GM21529 (cell line): Measurements from ENCODE around the gene SMCO1.
"Not testable (repeated sequence)": the region's sequence is repeated elsewhere in the genome, so short reads cannot be mapped to it uniquely, and the experiment has no call there.

Experiments
- ATAC-seq: cut with Tn5 transposase; IDR thresholded peaks from one replicate; pipeline ENCODE4 v1.9.1; 2021; ENCODE audit not compliant: unreplicated experiment

SMCO1 gene

GRCh38 chr3:196496183-196496582, 19.0 kb downstream of the SMCO1 start:
- ATAC-seq: no peak

DNA sequence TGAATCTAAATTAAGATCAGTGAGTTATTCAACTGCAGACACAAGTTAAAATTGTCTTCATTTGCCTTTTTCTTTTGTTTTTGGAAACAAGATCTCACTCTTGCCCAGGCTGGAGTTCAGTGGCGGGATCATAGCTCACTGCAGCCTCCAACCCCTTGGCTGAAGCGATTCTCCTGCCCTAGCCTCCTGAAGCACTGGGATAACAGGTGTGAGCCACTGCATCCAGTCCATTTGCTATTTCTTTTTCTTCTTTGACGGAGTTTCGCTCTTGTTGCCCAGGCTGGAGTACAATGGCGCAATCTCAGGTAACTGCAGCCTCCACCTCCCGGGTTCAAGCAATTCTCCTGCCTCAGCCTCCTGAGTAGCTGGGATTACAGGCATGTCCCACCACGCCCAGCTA, 21.9 kb downstream of the SMCO1 start:
- ATAC-seq: no peak

GRCh38 chr3:196492080-196492479, 23.1 kb downstream of the SMCO1 start:
- no peak for ATAC-seq

DNA sequence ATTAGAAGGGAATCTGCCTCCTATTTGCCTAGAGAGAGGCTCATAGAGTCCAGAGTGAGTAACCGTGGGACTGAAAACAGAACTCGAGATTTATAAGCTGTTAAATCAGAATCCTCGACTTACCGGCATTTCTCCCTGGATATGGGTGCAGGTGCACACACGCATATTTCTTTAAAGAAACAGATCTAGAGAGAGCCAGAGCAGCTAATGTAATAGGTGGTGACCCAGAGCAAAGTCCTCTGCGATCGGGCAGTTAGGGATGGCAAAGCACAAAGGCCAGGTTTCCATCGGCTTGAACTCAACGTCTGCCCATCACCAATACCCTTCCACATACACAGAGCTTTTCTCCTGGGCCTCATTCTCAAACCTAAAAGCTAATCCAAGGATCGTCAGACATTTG, 25.4 kb downstream of the SMCO1 start:
- no peak for ATAC-seq

- no peak for ATAC-seq
These were observed 28.9 kb downstream of the SMCO1 start for GRCh38 chr3:196486263-196486662.

DNA sequence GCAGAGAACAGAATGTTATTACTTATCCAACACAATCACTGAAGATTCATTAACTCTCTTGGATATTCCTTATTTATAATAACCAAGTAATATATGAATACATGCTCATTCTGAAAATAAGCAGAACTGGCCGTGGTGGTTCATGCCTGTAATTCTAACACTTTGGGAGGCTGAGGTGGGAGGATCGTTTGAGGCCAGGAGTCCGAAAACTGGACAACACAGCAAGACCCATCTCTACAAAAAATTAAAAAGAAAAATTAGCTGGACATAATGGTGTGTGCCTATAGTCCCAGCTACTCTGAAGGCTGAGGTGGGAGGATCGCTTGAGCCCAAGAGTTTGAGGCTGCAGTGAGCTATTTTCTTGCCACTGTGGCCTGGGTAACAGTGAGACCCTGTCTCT, 37.5 kb downstream of the SMCO1 start:
- no peak for ATAC-seq

DNA sequence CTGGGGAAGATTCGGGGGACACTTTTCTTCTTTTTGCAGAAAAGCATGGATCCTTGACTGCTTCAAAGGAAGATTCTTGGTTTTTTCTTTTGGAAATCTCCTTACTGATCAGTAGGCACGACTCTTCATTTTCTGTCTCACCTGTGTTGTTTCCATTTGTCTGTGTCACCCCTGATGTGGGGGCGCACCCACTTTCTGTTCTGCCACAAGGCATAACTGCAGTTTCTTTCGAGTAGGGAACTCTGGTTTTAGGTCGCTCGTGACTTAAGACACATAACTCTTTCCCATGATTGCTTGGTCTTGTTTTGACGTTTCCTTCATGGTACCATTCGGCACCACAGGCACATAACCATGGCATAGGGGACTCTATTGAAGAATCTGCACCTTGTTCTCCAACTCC, 42.9 kb downstream of the SMCO1 start:
- ATAC-seq: no peak

GRCh38 chr3:196471551-196471950, 43.6 kb downstream of the SMCO1 start:
- ATAC-seq: no peak

DNA sequence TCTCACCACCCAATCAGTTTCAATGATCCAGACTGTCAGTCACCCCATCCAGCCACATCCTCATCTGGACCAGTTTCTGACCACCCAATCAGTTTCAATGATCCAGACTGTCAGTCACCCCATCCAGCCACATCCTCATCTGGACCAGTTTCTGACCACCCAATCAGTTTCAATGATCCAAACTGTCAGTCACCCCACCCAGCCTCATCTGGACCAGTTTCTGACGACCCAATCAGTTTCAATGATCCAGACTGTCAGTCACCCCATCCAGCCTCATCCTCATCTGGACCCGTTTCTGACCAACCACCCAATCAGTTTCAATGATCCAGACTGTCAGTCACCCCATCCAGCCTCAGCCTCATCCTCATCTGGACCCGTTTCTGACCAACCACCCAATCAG, 45.0 kb downstream of the SMCO1 start:
- ATAC-seq: not testable (repeated sequence)

DNA sequence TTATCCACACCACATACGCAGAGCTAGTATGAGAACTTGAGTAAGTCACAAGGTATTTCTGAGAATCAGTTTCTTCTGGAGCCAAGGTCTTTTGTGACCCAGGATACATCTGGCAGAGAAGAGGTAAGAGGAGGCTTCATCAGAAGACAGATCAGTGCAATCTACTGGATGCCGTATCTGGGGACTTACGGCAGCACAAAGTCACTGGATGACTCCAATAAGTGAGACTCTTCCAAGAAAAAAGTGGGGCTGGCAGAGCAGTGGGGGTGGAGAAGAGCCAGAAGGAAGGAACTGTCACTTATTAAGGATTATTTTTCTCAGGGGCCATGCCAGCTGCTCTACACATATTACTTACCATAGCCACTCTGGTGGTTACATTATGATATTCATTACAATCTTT, 51.3 kb downstream of the SMCO1 start:
- ATAC-seq: no peak

DNA sequence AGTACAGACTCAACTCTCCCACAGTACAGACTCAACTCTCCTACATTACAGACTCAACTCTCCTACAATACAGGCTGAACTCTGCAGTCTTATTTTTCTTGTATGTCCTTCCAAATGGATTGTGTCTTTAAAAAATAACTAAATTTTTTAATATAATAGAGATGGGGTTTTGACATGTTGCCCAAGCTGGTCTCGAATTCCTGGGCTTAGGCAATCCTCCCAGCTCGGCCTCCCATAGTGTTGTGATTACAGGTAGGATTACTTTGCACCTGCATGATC, 51.7 kb downstream of the SMCO1 start:
- ATAC-seq: no peak

GRCh38 chr3:196462680-196463477, 52.3 kb downstream of the SMCO1 start:
- ATAC-seq: not testable (repeated sequence)

DNA sequence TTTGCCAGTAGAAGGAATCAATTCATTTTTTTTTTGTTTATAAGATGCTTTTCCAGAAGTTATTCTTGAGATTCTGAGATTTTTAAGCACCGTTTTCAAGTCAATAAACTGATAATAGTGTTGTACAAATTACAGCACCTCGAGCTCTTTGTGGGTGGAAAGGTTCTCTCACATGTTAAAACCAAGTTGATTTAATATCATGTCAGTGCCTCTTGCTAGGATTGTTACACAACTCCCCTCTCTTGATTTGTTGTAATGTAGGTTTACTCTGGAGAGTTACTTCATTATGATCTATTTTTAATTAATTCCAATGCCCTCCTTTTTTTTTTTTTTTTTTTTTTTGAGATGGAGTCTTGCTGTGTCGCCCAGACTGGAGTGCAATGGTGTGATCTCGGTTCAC, 57.1 kb downstream of the SMCO1 start:
- no peak for ATAC-seq

- ATAC-seq: not testable (repeated sequence)
These were observed 57.7 kb downstream of the SMCO1 start for GRCh38 chr3:196457470-196457869.
